Keratinocyte (primary cell): ENCODE data around the gene UROC1. TPM values are rescaled to one million over a fixed set of nuclear protein-coding genes. Genes with fewer than 3 reads are reported as not detected.

Experiments
- DNase-seq: peaks from one replicate; pipeline ENCODE4 v3.0.0-alpha.2; 2011; ENCODE audit warnings: low read depth, missing footprints, low spot score
- FAIRE-seq: peaks from 2 replicates; lab custom pipeline; 2011; peaks lifted over from hg19 to GRCh38; lab: Jason Lieb, UNC
- H2AFZ ChIP-seq: 2 replicates; pipeline ENCODE4 v1.6.0; 2012; ENCODE audit warnings: low read length, control low read depth, inconsistent platforms; ENCODE audit not compliant: control insufficient read depth
- H3K27ac ChIP-seq: 2 replicates; pipeline ENCODE4 v1.5.1; 2011; ENCODE audit warnings: low read length; ENCODE audit not compliant: control insufficient read depth, insufficient read depth
- H3K27me3 ChIP-seq: 3 replicates; pipeline ENCODE4 v1.6.0; 2011; ENCODE audit warnings: low read length; ENCODE audit not compliant: control insufficient read depth, insufficient read depth; ENCODE audit errors: extremely low read depth
- H3K36me3 ChIP-seq, 2 experiments: 2 replicates in 1 of 2; 3 replicates in 1 of 2; pipeline ENCODE4 v1.5.1; 2011; ENCODE audit warnings: low read length in 2 of 2, mild to moderate bottlenecking in 1 of 2; ENCODE audit not compliant: control insufficient read depth in 2 of 2, insufficient read depth in 2 of 2; ENCODE audit errors: extremely low read depth in 1 of 2
- H3K4me1 ChIP-seq: 3 replicates; pipeline ENCODE4 v1.5.1; 2011; ENCODE audit warnings: low read length; ENCODE audit not compliant: control insufficient read depth, insufficient read depth; ENCODE audit errors: extremely low read depth
- H3K4me2 ChIP-seq: 3 replicates; pipeline ENCODE4 v1.6.0; 2011; ENCODE audit warnings: low read depth, low read length; ENCODE audit not compliant: control insufficient read depth, insufficient read depth; ENCODE audit errors: extremely low read depth
- H3K4me3 ChIP-seq, 3 experiments: fragments of 200-600 bp in 1 of 3; sonication (generic) in 1 of 3; 2 replicates in 2 of 3; 3 replicates in 1 of 3; pipeline ENCODE4 v1.5.1; 2011 to 2016; ENCODE audit warnings: low read length in 3 of 3, mild to moderate bottlenecking in 3 of 3, control low read depth in 2 of 3, inconsistent platforms in 1 of 3, low read depth in 1 of 3, mixed read lengths in 1 of 3, mixed run types in 1 of 3, moderate library complexity in 1 of 3; ENCODE audit not compliant: control insufficient read depth in 2 of 3, insufficient read depth in 2 of 3; ENCODE audit errors: extremely low read depth in 1 of 3
- H3K79me2 ChIP-seq: 2 replicates; pipeline ENCODE4 v1.6.0; 2012; ENCODE audit warnings: low read length; ENCODE audit not compliant: control insufficient read depth, insufficient read depth
- H3K9ac ChIP-seq: 3 replicates; pipeline ENCODE4 v1.6.0; 2011; ENCODE audit warnings: low read length; ENCODE audit not compliant: control insufficient read depth, insufficient read depth; ENCODE audit errors: extremely low read depth
- H3K9me1 ChIP-seq: 3 replicates; pipeline ENCODE4 v1.6.0; 2011; ENCODE audit warnings: low read length; ENCODE audit not compliant: control insufficient read depth, insufficient read depth; ENCODE audit errors: extremely low read depth
- H3K9me3 ChIP-seq: 2 replicates; pipeline ENCODE4 v1.5.1; 2012; ENCODE audit warnings: low read depth, low read length; ENCODE audit not compliant: control insufficient read depth
- H4K20me1 ChIP-seq: 3 replicates; pipeline ENCODE4 v1.6.0; 2011; ENCODE audit warnings: low read length; ENCODE audit not compliant: control insufficient read depth, insufficient read depth; ENCODE audit errors: extremely low read depth
- CTCF ChIP-seq, 3 experiments: IDR thresholded peaks in 1 of 3; conservative IDR thresholded peaks in 1 of 3; optimal IDR thresholded peaks in 1 of 3; 2 replicates in 2 of 3; 3 replicates in 1 of 3; pipeline versions ENCODE3 to v1.5.1; 2011; ENCODE audit warnings: low read length in 3 of 3, mild to moderate bottlenecking in 3 of 3, moderate library complexity in 2 of 3, control low read depth in 1 of 3, inconsistent platforms in 1 of 3; ENCODE audit not compliant: insufficient read depth in 2 of 3; ENCODE audit errors: extremely low read depth in 1 of 3
- EZH2 ChIP-seq: IDR thresholded peaks from one replicate; pipeline ENCODE4 v1.6.1; 2012; ENCODE audit warnings: inconsistent platforms, mild to moderate bottlenecking, low read length, moderate library complexity
- dilution Hi-C: fragments of 300-500 bp; cut with MboI; formaldehyde crosslinking; loops from one replicate; pipeline ENCODE4 v1.7.0; 2020; ENCODE audit warnings: low sequenced_read_pairs; ENCODE audit not compliant: extremely low pct_ligation_motif_present
- polyA plus RNA-seq, 5 experiments: library from polyadenylated mRNA; depleted of rRNA in 3 of 5; stranded (reverse) in 3 of 5; stranded (forward) in 1 of 5; unstranded in 1 of 5; fragments of >200 nt; gene quantifications; 1 replicate in 1 of 5; 2 replicates in 3 of 5; 3 replicates in 1 of 5; pipeline versions ENCODE4 v1.2.1 to v1.2.3, GENCODE V29; 2011 to 2012; ENCODE audit warnings: missing spikeins in 2 of 5, low read depth in 1 of 5, low replicate concordance in 1 of 5
- small RNA-seq, 3 experiments: library from RNA; depleted of rRNA; stranded (forward); fragments of <200 nt; gene quantifications; one replicate each; pipeline ENCODE3, GENCODE V24; 2012; ENCODE audit warnings: low read depth in 3 of 3, low replicate concordance in 1 of 3; ENCODE audit not compliant: insufficient read length in 3 of 3

Gene UROC1
- polyA plus RNA-seq, 1 donor (not counting 4 experiments of a cell fraction or from before 2014, with no cell fraction given): not detected

- dilution Hi-C loops: no loop called here
- H4K20me1 ChIP-seq: no peaks in the 10 kb centered on the region
- H3K27me3 ChIP-seq: no peaks in the 10 kb centered on the region
- TF ChIP-seq CTCF (optimal IDR thresholded peaks at IDR 0.05 in 1 of 3, IDR thresholded peaks at IDR 0.05 in 1 of 3, conservative IDR thresholded peaks at IDR 0.05 in 1 of 3; ENCODE audit: extremely low read depth in 1 of 3, insufficient read depth in 2 of 3, low read length in 3 of 3): no peak
- no peak for TF ChIP-seq EZH2
- H3K9ac ChIP-seq: no peak overlapping the region
- FAIRE-seq: no peak
- H2AFZ ChIP-seq: no peak overlapping the region
- H3K79me2 ChIP-seq: no peaks in the 10 kb centered on the region
- H3K36me3 ChIP-seq: peaks cover 5 to 7% of the 10 kb centered on the region in 2 experiments
- no peak overlapping the region for H3K4me3 ChIP-seq
- no peak overlapping the region for H3K4me2 ChIP-seq
- H3K9me3 ChIP-seq: no peaks in the 10 kb centered on the region
- H3K27ac ChIP-seq: no peak overlapping the region
- H3K9me1 ChIP-seq: no peaks in the 10 kb centered on the region
- DNase-seq: no peak
- H3K4me1 ChIP-seq: no peaks in the 10 kb centered on the region
Measured at GRCh38 chr3:126433105-126433430, 84.5 kb downstream of the UROC1 start.

- Histone ChIP-seq H3K4me3 (no peak overlapping the region), H3K4me2 (no peak overlapping the region), H3K27ac (no peak overlapping the region), H4K20me1 (no peaks in the 10 kb centered on the region), H3K9ac (no peak overlapping the region), H3K36me3 (peaks cover 2 to 5% of the 10 kb centered on the region in 2 experiments), H3K4me1 (no peaks in the 10 kb centered on the region), H3K79me2 (no peaks in the 10 kb centered on the region), H3K9me3 (no peaks in the 10 kb centered on the region), H3K9me1 (no peaks in the 10 kb centered on the region), H2AFZ (no peak overlapping the region), H3K27me3 (no peaks in the 10 kb centered on the region)
- no peak for DNase-seq
- dilution Hi-C loops: no loop called here
- TF ChIP-seq CTCF (optimal IDR thresholded peaks at IDR 0.05 in 1 of 3, IDR thresholded peaks at IDR 0.05 in 1 of 3, conservative IDR thresholded peaks at IDR 0.05 in 1 of 3; ENCODE audit: extremely low read depth in 1 of 3, insufficient read depth in 2 of 3, low read length in 3 of 3): no peak
- TF ChIP-seq EZH2: no peak
- no peak for FAIRE-seq
Measured at GRCh38 chr3:126432361-126433104, 85.0 kb downstream of the UROC1 start.

Small RNAs within 50 kb of the gene (small RNA-seq; reads per million reads assigned to genes)
- gene RNA5SP138: 0 reads per million in 3 experiments

Other genes with a start within 250 kb of the UROC1 start
- gene KLF15, start 160.4 kb downstream of the UROC1 start, polyA plus RNA-seq: 0.03 to 0.04 TPM in 2 of 3 replicates, not detected in the other
- not detected in 3 replicates for gene CFAP100, start 122.9 kb downstream of the UROC1 start, polyA plus RNA-seq
- gene ZXDC, start 41.9 kb downstream of the UROC1 start, polyA plus RNA-seq: 9.9 to 10.7 TPM (median 10.3 TPM) in 3 replicates
- gene CHST13, start 6.4 kb upstream of the UROC1 start, polyA plus RNA-seq: not detected in 3 replicates
- not detected in 3 replicates for gene C3orf22, start 41.2 kb upstream of the UROC1 start, polyA plus RNA-seq
- 6.3 to 11.0 TPM (median 9.7 TPM) in 3 replicates for gene TXNRD3, start 137.4 kb upstream of the UROC1 start, polyA plus RNA-seq
- 20.6 to 23.7 TPM (median 21.7 TPM) in 3 replicates for gene CHCHD6, start 186.5 kb upstream of the UROC1 start, polyA plus RNA-seq